Stimulated activated CD8-positive, alpha-beta memory T cell treated with anti-CD3 and anti-CD28 coated beads, Interleukin-12 subunit alpha, Interleukin-12 subunit beta, amount 100 ng/mL, for 1 hour (primary cell): Measurements from ENCODE around the gene UTP11.

Experiments used
- DNase-seq: peaks from one replicate; pipeline ENCODE4 v3.0.0-alpha.2; 2020; ENCODE audit warnings: low read depth

UTP11 gene

DNA sequence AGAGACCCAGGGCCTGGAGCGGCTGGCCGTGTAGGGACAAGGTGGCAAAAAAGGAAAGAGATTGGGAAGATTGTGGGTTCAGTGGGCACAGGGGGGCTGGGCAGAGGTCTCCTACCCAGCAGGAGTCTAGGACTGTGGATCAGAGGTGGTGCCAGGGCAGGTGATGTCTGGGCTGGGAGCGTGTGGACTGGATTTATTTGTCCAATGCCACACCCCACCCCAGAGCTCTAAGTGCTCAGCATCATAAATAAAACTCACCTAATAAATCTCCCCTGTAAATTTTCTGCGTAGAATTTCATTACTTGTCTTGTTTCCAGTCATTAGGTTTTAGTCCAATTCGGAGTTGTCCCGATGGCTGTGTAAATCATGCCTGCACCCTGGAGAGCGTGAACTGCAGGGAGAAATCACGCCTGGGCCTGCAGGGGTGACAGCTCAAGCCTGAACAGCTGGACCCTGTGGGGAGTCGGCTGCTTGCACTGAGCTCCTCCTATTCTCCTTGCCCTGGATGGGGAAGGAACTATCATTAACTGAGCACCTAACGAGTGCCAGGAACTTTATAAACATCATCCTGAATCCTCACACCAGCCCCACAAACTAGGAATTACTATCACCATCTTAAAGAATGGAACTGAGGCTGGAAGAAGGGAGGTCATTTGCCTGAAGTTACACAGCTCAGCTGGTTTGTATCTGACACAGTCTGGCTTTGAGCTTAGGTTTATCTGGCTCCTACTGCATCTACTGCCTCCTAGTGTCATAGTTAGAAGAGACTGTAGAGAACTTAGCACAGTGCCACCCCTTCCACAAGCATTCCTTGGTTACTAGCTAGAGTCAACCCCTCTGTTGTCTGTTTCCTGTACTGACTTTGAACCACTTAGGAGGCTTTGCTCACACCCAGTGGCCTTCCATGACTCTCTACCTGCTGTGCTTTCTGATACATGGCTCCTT is 59.0 kb downstream of the UTP11 start:
- DNase-seq: no peak

DNA sequence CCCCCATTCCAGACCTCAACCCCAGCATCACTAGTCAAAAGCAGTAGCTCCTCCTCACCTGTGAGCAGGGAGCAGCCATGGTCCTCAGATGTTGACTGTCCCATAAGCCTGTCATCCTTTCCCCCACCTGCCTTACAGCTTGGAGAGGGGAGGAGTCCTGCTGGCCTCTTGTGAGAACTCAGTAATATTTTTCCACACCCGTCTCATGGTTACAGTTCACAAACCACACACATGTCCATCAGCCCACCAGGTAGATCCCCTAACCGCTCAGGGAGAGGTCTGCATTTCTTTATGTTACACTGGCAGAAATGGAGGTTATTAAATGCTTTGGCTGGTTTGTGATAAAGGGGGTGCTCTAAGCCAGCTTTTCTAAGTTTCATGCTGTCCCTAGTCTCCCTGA is 60.3 kb downstream of the UTP11 start:
- no peak for DNase-seq

DNA sequence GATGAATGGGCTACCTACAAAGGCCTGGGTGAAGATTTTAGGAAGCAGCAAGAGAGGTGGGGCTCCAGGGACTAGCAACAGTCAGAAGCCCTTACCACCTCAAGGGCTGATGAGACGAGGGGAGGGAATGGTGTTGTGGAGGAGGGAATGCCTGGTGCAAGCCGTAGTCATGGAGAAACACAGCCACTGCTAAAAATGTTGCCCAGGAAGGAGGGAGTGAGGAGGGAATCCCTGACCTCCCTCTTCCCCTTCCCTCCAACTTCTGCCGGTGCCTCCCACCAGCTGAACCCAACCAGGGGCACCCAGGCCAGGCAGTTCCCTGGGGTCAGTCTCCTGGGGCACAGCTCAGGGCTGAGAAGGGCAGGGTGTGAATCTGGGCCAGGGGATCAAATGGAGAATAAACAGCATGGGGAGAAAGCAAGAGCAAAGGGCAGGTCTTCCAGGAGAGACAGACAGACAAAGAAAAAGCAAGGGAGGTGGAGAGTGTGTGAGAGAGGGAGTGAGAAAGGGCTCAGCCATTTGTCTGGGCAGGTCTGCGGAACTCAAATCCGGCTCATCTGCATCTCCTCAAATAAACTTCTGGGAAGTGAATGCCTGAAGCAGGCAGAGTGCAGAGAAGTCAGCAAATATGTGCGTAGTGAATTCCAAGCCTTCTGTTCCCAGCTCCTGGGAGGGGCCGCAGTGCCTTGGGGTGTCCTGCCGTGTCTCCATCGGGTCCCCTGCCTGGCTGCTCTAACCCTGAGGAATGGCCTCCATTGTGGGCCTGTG is 61.2 kb downstream of the UTP11 start:
- no peak for DNase-seq

DNA sequence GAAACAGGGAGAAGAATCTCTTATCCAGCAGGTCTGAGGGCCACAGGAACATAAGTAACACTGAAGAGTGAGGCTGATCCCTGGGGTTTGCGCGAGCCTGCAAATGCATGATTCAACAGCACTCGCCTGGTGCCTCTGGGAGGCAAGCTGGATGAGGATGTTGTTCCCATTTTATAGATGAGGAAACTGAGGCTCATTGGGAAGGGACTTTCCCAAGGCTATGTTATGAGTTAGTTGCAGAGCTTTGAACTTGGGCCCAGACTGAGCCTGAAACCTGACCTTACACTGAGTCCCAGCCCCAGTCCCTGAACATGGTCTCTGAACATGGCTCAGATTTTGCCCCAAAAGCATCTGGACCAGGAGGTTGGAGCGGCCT is 61.8 kb downstream of the UTP11 start:
- no peak for DNase-seq
